Measurements from ENCODE around the gene PTPRD. TPM values are rescaled to one million over a fixed set of nuclear protein-coding genes. Genes with fewer than 3 reads are reported as not detected.

PTPRD gene
- total RNA-seq, 1 donor from 2014 or later: 136 TPM

DNA sequence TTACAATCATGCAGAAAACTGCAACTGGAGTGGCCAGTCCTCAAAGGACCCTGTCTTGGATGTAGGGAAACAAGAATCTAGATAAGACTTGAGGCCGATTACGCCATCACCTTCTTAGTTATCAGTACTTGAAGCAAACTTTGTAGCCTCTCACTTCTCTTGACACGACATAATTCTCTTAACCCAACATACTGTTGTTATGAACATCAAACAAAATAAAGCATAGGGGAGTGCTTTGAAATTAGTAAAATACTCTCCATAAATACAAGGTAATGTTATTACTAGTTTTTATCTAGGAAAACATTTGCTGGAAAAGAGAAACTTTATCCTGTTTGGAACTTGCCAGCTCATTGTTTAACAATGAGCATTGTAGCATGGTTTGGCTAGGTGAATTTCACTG is 2238.3 kb downstream of the PTPRD start:
- no peak overlapping the region for H3K4me3 Mint-ChIP-seq

GRCh38 chr9:8371686-8372085 is 2241.1 kb downstream of the PTPRD start:
- no peaks in the 10 kb centered on the region for H3K27me3 Mint-ChIP-seq (ENCODE audit: insufficient read depth, low read depth)
- TF ChIP-seq EZH2 (IDR thresholded peaks at IDR 0.05): no peak
- TF ChIP-seq, protein P1, sequence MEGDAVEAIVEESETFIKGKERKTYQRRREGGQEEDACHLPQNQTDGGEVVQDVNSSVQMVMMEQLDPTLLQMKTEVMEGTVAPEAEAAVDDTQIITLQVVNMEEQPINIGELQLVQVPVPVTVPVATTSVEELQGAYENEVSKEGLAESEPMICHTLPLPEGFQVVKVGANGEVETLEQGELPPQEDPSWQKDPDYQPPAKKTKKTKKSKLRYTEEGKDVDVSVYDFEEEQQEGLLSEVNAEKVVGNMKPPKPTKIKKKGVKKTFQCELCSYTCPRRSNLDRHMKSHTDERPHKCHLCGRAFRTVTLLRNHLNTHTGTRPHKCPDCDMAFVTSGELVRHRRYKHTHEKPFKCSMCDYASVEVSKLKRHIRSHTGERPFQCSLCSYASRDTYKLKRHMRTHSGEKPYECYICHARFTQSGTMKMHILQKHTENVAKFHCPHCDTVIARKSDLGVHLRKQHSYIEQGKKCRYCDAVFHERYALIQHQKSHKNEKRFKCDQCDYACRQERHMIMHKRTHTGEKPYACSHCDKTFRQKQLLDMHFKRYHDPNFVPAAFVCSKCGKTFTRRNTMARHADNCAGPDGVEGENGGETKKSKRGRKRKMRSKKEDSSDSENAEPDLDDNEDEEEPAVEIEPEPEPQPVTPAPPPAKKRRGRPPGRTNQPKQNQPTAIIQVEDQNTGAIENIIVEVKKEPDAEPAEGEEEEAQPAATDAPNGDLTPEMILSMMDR (IDR thresholded peaks at IDR 0.05): no peak
- TF ChIP-seq EZH2phosphoT487 (IDR thresholded peaks at IDR 0.05): no peak

More for the DNA sequence above, 2238.3 kb downstream of the PTPRD start:
- Mint-ChIP-seq H3K27ac (no peak overlapping the region), H3K9me3 (no peaks in the 10 kb centered on the region), H3K27me3 (ENCODE audit: insufficient read depth, low read depth) (no peaks in the 10 kb centered on the region), H3K4me1 (no peaks in the 10 kb centered on the region), H3K36me3 (peaks cover 18% of the 10 kb centered on the region)
- no peak overlapping the region for H2AFZ ChIP-seq (replicated peaks)
- no peak overlapping the region for H3K4me2 ChIP-seq
- H3F3A ChIP-seq (ENCODE audit: low read depth): no peaks in the 10 kb centered on the region
- no peaks in the 10 kb centered on the region for H3K4me1 ChIP-seq
- no peaks in the 10 kb centered on the region for H4K20me1 ChIP-seq (ENCODE audit: low read depth)
- H3K9me3 ChIP-seq (ENCODE audit: low read depth): no peaks in the 10 kb centered on the region
- H3K27ac ChIP-seq: no peak overlapping the region
- no peaks in the 10 kb centered on the region for H3K27me3 ChIP-seq
- TF ChIP-seq EZH2 (IDR thresholded peaks at IDR 0.05) (no peak), EZH2phosphoT487 (IDR thresholded peaks at IDR 0.05) (no peak)
- no peak overlapping the region for H3K4me3 ChIP-seq
- DNase-seq (ENCODE audit: low spot score): no peak
- H3K79me2 ChIP-seq (ENCODE audit: low read depth): no peaks in the 10 kb centered on the region
- H3K9ac ChIP-seq: no peak overlapping the region
- H3K36me3 ChIP-seq: peaks cover 5% of the 10 kb centered on the region

GRCh38 chr9:8366161-8366926 is 2246.5 kb downstream of the PTPRD start:
- no peak overlapping the region for H3K27ac ChIP-seq
- H3K9ac ChIP-seq: no peak overlapping the region
- no peaks in the 10 kb centered on the region for H3K36me3 ChIP-seq
- no peaks in the 10 kb centered on the region for H3K27me3 Mint-ChIP-seq (ENCODE audit: insufficient read depth, low read depth)
- no peak overlapping the region for H3K27ac Mint-ChIP-seq
- no peaks in the 10 kb centered on the region for H4K20me1 ChIP-seq (ENCODE audit: low read depth)
- no peaks in the 10 kb centered on the region for H3K9me3 ChIP-seq (ENCODE audit: low read depth)
- no peaks in the 10 kb centered on the region for H3K4me1 ChIP-seq
- H3K4me1 Mint-ChIP-seq: no peaks in the 10 kb centered on the region
- H3K4me2 ChIP-seq: no peak overlapping the region
- H3K79me2 ChIP-seq (ENCODE audit: low read depth): no peaks in the 10 kb centered on the region
- no peak overlapping the region for H3K4me3 Mint-ChIP-seq
- H2AFZ ChIP-seq (replicated peaks): no peak overlapping the region
- no peaks in the 10 kb centered on the region for H3F3A ChIP-seq (ENCODE audit: low read depth)
- H3K9me3 Mint-ChIP-seq: no peaks in the 10 kb centered on the region
- TF ChIP-seq EZH2 (IDR thresholded peaks at IDR 0.05): no peak
- no peak for TF ChIP-seq EZH2phosphoT487 (IDR thresholded peaks at IDR 0.05)
- TF ChIP-seq, protein P1 (IDR thresholded peaks at IDR 0.05): no peak
- H3K4me3 ChIP-seq: no peak overlapping the region
- DNase-seq (ENCODE audit: low spot score): no peak
- H3K36me3 Mint-ChIP-seq: peaks cover 5% of the 10 kb centered on the region
- no peaks in the 10 kb centered on the region for H3K27me3 ChIP-seq

More at GRCh38 chr9:8371686-8372085, 2241.1 kb downstream of the PTPRD start:
- Histone ChIP-seq H3K4me2 (no peak overlapping the region), H2AFZ (replicated peaks) (no peak overlapping the region), H3K4me1 (no peaks in the 10 kb centered on the region), H3K27me3 (no peaks in the 10 kb centered on the region), H3K9me3 (ENCODE audit: low read depth) (no peaks in the 10 kb centered on the region), H3K79me2 (ENCODE audit: low read depth) (no peaks in the 10 kb centered on the region), H3F3A (ENCODE audit: low read depth) (no peaks in the 10 kb centered on the region), H3K27ac (no peak overlapping the region), H4K20me1 (ENCODE audit: low read depth) (no peaks in the 10 kb centered on the region), H3K36me3 (peaks cover 5% of the 10 kb centered on the region), H3K9ac (no peak overlapping the region), H3K4me3 (no peak overlapping the region)
- no peaks in the 10 kb centered on the region for H3K9me3 Mint-ChIP-seq
- no peaks in the 10 kb centered on the region for H3K4me1 Mint-ChIP-seq
- DNase-seq (ENCODE audit: low spot score): no peak
- no peak overlapping the region for H3K27ac Mint-ChIP-seq
- H3K4me3 Mint-ChIP-seq: no peak overlapping the region
- H3K36me3 Mint-ChIP-seq: peaks cover 22% of the 10 kb centered on the region

Data from neural progenitor cell (in vitro differentiated cells).